PC-9 (cell line): ENCODE results near the gene LRSAM1. TPM values are rescaled to one million over a fixed set of nuclear protein-coding genes. Genes with fewer than 3 reads are reported as not detected.

ENCODE experiments used
- BruUV-seq: library from RNA; stranded (reverse); fragments of 400-500 nt; replicated peaks from 2 replicates; lab custom pipeline; 2021; lab: Mats Ljungman, UMichigan
- CTCF ChIA-PET: fragments of 300-600 bp; sonication (Branson Sonifier 250); formaldehyde crosslinking; loops from one replicate; lab custom pipeline; 2022; ENCODE audit warnings: antibody characterized with exemption; lab: Charles Lee
- POLR2A ChIA-PET: fragments of 300-600 bp; sonication (Branson Sonifier 250); formaldehyde crosslinking; loops from one replicate; lab custom pipeline; 2022; ENCODE audit warnings: antibody characterized with exemption; ENCODE audit not compliant: unreplicated experiment; lab: Charles Lee
- DNase-seq, 2 experiments: peaks; one replicate each; pipeline versions ENCODE4 v3.0.0 to v3.0.0-alpha.2; 2015 to 2022; ENCODE audit warnings: mixed read lengths in 1 of 2
- H2AFZ ChIP-seq: fragments of 200-600 bp; sonication (generic); 2 replicates; pipeline ENCODE4 v1.8.1; 2017; ENCODE audit warnings: antibody characterized with exemption
- H3F3A ChIP-seq: fragments of 200-600 bp; sonication (generic); 2 replicates; pipeline ENCODE4 v1.8.1; 2017; ENCODE audit warnings: antibody characterized with exemption, mild to moderate bottlenecking, low read depth; ENCODE audit not compliant: insufficient read depth
- H3K27ac ChIP-seq: fragments of 200-600 bp; sonication (generic); 2 replicates; pipeline ENCODE4 v1.6.1; 2016; ENCODE audit warnings: mixed run types
- H3K27me3 ChIP-seq: fragments of 200-600 bp; sonication (generic); 2 replicates; pipeline ENCODE4 v1.6.1; 2016; ENCODE audit warnings: low read depth, mixed run types; ENCODE audit not compliant: insufficient read depth
- H3K36me3 ChIP-seq: fragments of 200-600 bp; sonication (generic); 2 replicates; pipeline ENCODE4 v1.6.1; 2016; ENCODE audit warnings: low read depth, mixed run types
- H3K4me1 ChIP-seq: fragments of 200-600 bp; sonication (generic); replicated peaks from 2 replicates; pipeline ENCODE4 v1.6.1; 2016; ENCODE audit warnings: mixed run types; ENCODE audit not compliant: insufficient read depth
- H3K4me2 ChIP-seq: fragments of 200-600 bp; sonication (generic); 2 replicates; pipeline ENCODE4 v1.6.1; 2017; ENCODE audit warnings: mixed run types
- H3K4me3 ChIP-seq: fragments of 200-600 bp; sonication (generic); 2 replicates; pipeline ENCODE4 v1.6.1; 2016; ENCODE audit warnings: mixed run types
- H3K79me2 ChIP-seq: fragments of 200-600 bp; sonication (generic); 2 replicates; pipeline ENCODE4 v1.6.1; 2017; ENCODE audit warnings: low read depth, mixed run types
- H3K9me2 ChIP-seq: fragments of 200-600 bp; sonication (generic); 2 replicates; pipeline ENCODE4 v1.8.1; 2017; ENCODE audit warnings: mild to moderate bottlenecking; ENCODE audit not compliant: insufficient read depth
- H3K9me3 ChIP-seq: fragments of 200-600 bp; sonication (generic); 2 replicates; pipeline ENCODE4 v1.8.1; 2016; ENCODE audit warnings: low read depth; ENCODE audit not compliant: insufficient read depth
- H4K20me1 ChIP-seq: fragments of 200-600 bp; sonication (generic); 2 replicates; pipeline ENCODE4 v1.8.1; 2017; ENCODE audit not compliant: insufficient read depth
- EZH2 ChIP-seq: fragments of 200-600 bp; sonication (generic); IDR thresholded peaks from 2 replicates; pipeline ENCODE4 v1.8.0; 2017; ENCODE audit warnings: antibody characterized with exemption, low read depth
- intact Hi-C: fragments of 100-400 bp; cut with micrococcal nuclease; formaldehyde crosslinking; loops from one replicate; pipeline ENCODE4 v1.10.0; 2022; ENCODE audit not compliant: unreplicated experiment
- total RNA-seq: library from RNA; stranded (reverse); gene quantifications from 2 replicates; pipeline ENCODE4 v1.2.3, GENCODE V29; 2021
- TF ChIP-seq, protein P1 (sequence below): fragments of 200-600 bp; sonication (generic); conservative IDR thresholded peaks from 2 replicates; pipeline ENCODE4 v1.6.1; 2017; ENCODE audit warnings: mixed run types, antibody characterized with exemption, mild to moderate bottlenecking, moderate library complexity

LRSAM1 gene
- total RNA-seq, 1 experiment from 2014 or later = 44.0 TPM

DNA sequence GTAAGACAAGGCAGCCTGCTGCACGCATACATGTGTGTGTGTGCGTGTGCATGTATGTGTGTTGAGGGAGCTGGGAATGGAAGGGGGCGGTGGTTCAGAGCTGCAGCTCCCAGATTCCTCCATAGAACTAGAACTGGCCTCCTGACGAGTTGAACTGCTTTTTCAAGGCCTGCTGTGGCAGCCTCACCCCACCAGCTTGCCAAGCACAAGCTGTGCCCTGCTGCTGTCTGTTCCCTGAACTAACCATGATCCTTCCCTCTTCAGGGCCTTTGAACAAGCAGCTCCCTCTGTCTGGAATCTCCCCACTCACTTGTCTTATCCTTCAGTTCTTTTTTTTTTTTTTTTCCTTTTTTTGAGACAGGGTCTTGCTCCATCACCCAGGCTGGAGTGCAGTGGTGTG is 22.6 kb downstream of the LRSAM1 start:
- Histone ChIP-seq H3F3A (no peaks in the 10 kb centered on the region), H3K4me1 (no peaks in the 10 kb centered on the region), H3K4me3 (no peak overlapping the region), H3K9me2 (no peaks in the 10 kb centered on the region), H3K27ac (no peak overlapping the region), H4K20me1 (no peaks in the 10 kb centered on the region), H2AFZ (no peak overlapping the region), H3K4me2 (no peak overlapping the region), H3K27me3 (no peaks in the 10 kb centered on the region), H3K79me2 (no peaks in the 10 kb centered on the region), H3K36me3 (peaks cover 2% of the 10 kb centered on the region; the same call in 1 of the 2 replicates), H3K9me3 (no peaks in the 10 kb centered on the region)
- no peak for TF ChIP-seq EZH2
- TF ChIP-seq, protein P1, sequence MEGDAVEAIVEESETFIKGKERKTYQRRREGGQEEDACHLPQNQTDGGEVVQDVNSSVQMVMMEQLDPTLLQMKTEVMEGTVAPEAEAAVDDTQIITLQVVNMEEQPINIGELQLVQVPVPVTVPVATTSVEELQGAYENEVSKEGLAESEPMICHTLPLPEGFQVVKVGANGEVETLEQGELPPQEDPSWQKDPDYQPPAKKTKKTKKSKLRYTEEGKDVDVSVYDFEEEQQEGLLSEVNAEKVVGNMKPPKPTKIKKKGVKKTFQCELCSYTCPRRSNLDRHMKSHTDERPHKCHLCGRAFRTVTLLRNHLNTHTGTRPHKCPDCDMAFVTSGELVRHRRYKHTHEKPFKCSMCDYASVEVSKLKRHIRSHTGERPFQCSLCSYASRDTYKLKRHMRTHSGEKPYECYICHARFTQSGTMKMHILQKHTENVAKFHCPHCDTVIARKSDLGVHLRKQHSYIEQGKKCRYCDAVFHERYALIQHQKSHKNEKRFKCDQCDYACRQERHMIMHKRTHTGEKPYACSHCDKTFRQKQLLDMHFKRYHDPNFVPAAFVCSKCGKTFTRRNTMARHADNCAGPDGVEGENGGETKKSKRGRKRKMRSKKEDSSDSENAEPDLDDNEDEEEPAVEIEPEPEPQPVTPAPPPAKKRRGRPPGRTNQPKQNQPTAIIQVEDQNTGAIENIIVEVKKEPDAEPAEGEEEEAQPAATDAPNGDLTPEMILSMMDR = no peak
- DNase-seq = no peak
- no TSS peak for BruUV-seq
- ChIA-PET POLR2A (no interaction called here), CTCF (no interaction called here)
- intact Hi-C loops = no loop called here

DNA sequence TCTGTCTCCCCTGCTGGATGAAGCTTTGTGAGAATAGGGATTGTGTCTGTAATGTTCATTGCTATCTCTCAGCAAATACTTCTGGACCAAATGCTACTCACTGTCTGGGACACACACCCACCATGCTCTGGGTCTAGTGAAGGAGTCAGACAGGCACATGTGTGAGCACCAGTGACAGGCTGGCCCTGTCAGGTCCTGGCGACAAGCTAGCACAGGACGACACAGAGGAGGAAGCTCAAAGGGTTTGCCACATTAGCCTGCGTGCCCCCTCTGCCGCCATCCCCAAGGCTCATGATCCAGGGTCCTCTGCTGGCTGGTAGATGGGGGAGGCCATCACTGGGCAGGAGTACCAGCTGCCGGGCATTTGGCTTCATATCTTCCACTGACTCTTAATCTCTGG is 23.3 kb downstream of the LRSAM1 start:
- intact Hi-C loops = no loop called here
- Histone ChIP-seq H3F3A (no peaks in the 10 kb centered on the region), H3K27ac (no peak overlapping the region), H3K36me3 (peaks cover 5% of the 10 kb centered on the region; the same call in 1 of the 2 replicates), H3K9me3 (no peaks in the 10 kb centered on the region), H4K20me1 (no peaks in the 10 kb centered on the region), H2AFZ (no peak overlapping the region), H3K27me3 (no peaks in the 10 kb centered on the region), H3K79me2 (no peaks in the 10 kb centered on the region), H3K4me1 (no peaks in the 10 kb centered on the region), H3K4me2 (no peak overlapping the region), H3K4me3 (no peak overlapping the region), H3K9me2 (no peaks in the 10 kb centered on the region)
- CTCF ChIA-PET = no interaction called here
- POLR2A ChIA-PET = interaction anchor here (0.6 kb wide), 1 partner anchor 85 kb away, joined by 7 read pairs; no protein-coding TSS in a partner anchor
- TF ChIP-seq, protein P1 = no peak
- TF ChIP-seq EZH2 = no peak
- no TSS peak for BruUV-seq
- DNase-seq = no peak

- H2AFZ ChIP-seq = no peak overlapping the region
- H3K9me3 ChIP-seq = no peaks in the 10 kb centered on the region
- TF ChIP-seq, protein P1 = no peak
- no peak for TF ChIP-seq EZH2
- CTCF ChIA-PET = no interaction called here
- H3K4me1 ChIP-seq = no peaks in the 10 kb centered on the region
- no TSS peak for BruUV-seq
- H3F3A ChIP-seq = no peaks in the 10 kb centered on the region
- H3K9me2 ChIP-seq = no peaks in the 10 kb centered on the region
- H3K27ac ChIP-seq = no peak overlapping the region
- POLR2A ChIA-PET = no interaction called here
- no peak overlapping the region for H3K4me3 ChIP-seq
- intact Hi-C loops = no loop called here
- no peak overlapping the region for H3K4me2 ChIP-seq
- DNase-seq = no peak
- no peaks in the 10 kb centered on the region for H3K79me2 ChIP-seq
- H4K20me1 ChIP-seq = no peaks in the 10 kb centered on the region
- H3K36me3 ChIP-seq = peaks cover 8% of the 10 kb centered on the region
- H3K27me3 ChIP-seq = no peaks in the 10 kb centered on the region
These were observed 28.3 kb downstream of the LRSAM1 start for GRCh38 chr9:127479507-127480081.
